ENCODE results near the gene RXRA.

DNA sequence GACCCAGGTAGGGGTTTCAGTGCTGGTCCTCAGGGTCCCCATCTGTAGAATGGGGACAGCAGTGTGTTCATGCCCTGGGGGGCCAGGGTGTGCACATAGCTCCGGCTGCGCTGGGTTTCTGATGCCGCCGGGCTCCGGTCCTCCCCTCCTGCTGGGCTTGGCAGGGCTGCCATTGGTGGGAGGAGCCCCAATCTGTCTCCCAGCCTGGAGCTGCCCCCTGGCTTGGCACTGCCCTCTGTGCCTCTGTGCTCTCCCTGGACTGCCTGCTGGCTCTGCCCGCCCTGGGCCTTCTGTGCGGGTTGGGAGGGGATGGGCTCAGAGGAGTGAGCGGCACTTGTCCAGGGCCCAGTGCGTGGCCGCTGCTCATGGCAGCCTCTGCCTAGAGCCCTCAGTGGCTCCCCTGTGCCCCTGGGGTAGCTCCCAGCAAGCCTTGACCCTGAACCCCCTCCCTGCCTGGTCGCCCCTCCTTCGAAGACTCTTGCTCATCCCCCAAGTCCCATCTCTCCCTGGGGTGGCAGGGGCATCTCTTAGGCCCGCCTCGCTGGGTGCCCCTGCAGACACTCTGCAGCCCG is 35.7 kb downstream of the RXRA start:
- TF ChIP-seq, protein P1, sequence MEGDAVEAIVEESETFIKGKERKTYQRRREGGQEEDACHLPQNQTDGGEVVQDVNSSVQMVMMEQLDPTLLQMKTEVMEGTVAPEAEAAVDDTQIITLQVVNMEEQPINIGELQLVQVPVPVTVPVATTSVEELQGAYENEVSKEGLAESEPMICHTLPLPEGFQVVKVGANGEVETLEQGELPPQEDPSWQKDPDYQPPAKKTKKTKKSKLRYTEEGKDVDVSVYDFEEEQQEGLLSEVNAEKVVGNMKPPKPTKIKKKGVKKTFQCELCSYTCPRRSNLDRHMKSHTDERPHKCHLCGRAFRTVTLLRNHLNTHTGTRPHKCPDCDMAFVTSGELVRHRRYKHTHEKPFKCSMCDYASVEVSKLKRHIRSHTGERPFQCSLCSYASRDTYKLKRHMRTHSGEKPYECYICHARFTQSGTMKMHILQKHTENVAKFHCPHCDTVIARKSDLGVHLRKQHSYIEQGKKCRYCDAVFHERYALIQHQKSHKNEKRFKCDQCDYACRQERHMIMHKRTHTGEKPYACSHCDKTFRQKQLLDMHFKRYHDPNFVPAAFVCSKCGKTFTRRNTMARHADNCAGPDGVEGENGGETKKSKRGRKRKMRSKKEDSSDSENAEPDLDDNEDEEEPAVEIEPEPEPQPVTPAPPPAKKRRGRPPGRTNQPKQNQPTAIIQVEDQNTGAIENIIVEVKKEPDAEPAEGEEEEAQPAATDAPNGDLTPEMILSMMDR (IDR thresholded peaks at IDR 0.05), result no peak
- TF ChIP-seq POLR2A (IDR thresholded peaks at IDR 0.05) (no peak), EP300 (IDR thresholded peaks at IDR 0.05) (no peak)
